WI38 (cell line): ENCODE measurements around the gene CTNND1.
"Not testable (repeated sequence)": the region's sequence is repeated elsewhere in the genome, so short reads cannot be mapped to it uniquely, and the experiment has no call there.

Experiments
- H3K4me3 ChIP-seq: 2 replicates; pipeline ENCODE4 v1.5.1; 2011; ENCODE audit warnings: low read depth, mild to moderate bottlenecking, control low read depth, low read length
- CTCF ChIP-seq: IDR thresholded peaks from 2 replicates; pipeline ENCODE4 v1.5.1; 2012; ENCODE audit warnings: low read depth, mild to moderate bottlenecking, control low read depth, low read length

The CTNND1 gene, protein sequence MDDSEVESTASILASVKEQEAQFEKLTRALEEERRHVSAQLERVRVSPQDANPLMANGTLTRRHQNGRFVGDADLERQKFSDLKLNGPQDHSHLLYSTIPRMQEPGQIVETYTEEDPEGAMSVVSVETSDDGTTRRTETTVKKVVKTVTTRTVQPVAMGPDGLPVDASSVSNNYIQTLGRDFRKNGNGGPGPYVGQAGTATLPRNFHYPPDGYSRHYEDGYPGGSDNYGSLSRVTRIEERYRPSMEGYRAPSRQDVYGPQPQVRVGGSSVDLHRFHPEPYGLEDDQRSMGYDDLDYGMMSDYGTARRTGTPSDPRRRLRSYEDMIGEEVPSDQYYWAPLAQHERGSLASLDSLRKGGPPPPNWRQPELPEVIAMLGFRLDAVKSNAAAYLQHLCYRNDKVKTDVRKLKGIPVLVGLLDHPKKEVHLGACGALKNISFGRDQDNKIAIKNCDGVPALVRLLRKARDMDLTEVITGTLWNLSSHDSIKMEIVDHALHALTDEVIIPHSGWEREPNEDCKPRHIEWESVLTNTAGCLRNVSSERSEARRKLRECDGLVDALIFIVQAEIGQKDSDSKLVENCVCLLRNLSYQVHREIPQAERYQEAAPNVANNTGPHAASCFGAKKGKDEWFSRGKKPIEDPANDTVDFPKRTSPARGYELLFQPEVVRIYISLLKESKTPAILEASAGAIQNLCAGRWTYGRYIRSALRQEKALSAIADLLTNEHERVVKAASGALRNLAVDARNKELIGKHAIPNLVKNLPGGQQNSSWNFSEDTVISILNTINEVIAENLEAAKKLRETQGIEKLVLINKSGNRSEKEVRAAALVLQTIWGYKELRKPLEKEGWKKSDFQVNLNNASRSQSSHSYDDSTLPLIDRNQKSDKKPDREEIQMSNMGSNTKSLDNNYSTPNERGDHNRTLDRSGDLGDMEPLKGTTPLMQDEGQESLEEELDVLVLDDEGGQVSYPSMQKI

GRCh38 chr11:57761301-57762234 is at the start of gene CTNND1:
Gene CTNND1, plus strand, starts transcription at chr11:57761802. Its CDS starts 29,677 bp downstream, at chr11:57791479.
- TF ChIP-seq CTCF, result no peak
- peak within 1 kb of the TSS; percentile 89 for H3K4me3 ChIP-seq

DNA sequence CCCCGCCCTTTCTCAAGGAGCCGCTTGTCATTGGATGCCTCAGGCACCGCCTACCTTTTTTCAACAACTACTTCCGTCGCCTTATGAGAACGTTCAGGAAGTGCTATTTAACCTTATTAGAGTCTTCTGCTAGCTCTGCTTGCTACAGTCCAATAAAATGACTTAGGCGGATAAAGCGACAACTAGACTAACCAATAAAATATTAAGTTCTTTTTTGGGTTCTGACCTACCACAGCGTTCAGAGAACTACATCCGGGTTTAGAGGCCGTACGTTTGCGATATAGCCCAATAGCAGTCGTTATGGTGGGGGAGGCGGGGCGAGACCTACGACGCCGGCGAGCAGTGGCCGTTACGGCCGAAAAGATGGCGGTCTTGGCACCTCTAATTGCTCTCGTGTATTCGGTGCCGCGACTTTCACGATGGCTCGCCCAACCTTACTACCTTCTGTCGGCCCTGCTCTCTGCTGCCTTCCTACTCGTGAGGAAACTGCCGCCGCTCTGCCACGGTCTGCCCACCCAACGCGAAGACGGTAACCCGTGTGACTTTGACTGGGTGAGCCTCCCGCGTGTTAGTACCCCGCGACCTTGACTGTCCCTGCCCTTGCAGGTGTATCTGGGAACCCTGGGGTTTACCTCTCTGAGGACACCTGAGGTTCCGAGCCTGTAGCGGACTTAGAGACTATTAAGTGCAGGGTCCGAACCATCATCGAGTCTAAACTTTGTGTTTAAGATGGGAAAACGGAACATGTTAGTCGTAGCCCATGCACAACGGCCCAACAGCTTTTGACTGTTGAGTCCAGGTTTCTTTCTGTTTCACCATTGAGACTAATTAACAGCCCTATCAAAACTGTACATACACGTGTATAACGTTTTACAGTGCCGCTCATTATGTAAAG is 49.1 kb upstream of the CTNND1 start, which contains the start of gene TMX2:
TMX2 (plus strand) TSS at position 338 of the 895 bp plus-strand sequence; CDS start at position 364, 26 bp downstream.
- H3K4me3 ChIP-seq, result peak within 1 kb of the TSS; percentile 100
- no peak for TF ChIP-seq CTCF

DNA sequence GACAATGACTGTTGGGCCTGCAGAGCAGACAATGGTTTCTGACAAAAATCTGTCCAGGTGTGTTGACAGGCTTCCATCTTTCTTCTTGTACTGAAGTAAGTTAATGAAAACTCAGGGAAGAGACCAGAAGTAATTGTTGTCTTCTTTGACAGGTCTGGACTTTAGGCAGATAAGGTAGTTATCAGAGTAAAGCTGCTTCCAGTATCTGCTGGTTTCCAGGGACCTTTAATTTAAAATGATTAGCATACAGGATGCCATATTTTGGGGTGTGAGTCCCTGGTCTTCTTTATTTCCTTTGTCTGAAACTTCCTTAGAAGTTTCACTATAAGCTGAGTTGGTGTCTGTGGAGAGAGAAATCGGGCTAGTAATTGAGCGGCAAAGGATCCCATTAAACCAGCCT is 47.8 kb upstream of the CTNND1 start:
- no peak for TF ChIP-seq CTCF
- H3K4me3 ChIP-seq, result peak overlapping the region; percentile 100

DNA sequence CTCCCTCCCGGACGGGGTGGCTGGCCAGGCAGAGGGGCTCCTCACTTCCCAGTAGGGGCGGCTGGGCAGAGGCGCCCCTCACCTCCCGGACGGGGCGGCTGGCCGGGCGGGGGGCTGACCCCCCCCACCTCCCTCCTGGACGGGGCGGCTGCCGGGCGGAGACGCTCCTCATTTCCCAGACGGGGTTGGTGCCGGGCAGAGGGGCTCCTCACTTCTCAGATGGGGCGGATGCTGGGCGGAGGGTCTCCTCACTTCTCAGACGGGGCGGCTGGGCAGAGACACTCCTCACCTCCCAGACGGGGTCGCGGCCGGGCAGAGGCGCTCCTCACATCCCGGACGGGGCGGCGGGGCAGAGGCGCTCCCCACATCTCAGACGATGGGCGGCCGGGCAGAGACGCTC is 44.9 kb upstream of the CTNND1 start:
- H3K4me3 ChIP-seq, result not testable (repeated sequence)

DNA sequence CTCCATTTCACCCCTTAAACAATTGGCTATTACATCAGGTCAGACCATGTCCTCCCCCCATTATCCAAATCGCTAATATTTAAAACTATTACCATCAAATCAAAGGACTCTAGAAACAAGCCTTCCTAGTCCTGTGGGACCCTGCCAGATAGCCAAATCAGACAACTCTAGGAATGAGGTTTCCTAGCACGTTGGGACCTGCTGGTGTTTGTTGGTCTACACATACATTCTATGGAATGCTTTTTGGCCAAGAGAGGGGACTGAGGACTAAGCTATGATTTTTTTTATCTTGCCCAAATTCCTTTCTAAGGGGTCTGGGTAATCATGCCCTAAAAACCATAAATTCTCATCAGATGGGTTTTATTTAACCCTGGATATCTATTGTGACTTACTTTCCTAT is 34.4 kb upstream of the CTNND1 start:
- TF ChIP-seq CTCF, result no peak
- H3K4me3 ChIP-seq, result no peak overlapping the region

DNA sequence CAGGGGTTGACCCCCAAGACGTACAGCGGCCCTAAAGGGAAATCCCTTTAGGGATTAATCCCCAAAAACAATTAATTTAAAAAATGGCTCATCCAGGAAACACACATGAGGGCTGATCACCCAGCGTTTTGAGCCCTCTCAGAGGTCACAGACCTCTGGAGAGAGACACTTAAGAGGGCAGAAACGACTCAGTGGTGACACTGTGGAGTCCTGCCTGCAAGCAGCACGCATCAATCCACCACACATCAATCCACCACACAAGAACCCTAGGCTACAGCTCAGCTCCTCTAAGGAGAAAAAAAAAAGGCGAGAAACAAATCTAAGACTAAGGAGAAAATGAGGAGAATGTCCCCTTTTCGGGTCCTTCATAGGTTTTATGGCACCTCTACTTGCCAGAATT is 32.8 kb upstream of the CTNND1 start:
- no peak for TF ChIP-seq CTCF
- no peak overlapping the region for H3K4me3 ChIP-seq
